AG10803 (cell line): ENCODE measurements around the gene FLVCR2.

Experiments used
- DNase-seq: peaks from one replicate; pipeline ENCODE4 v3.0.0; 2010; ENCODE audit warnings: low read depth
- H3K4me3 ChIP-seq: 2 replicates; pipeline ENCODE4 v1.5.1; 2011; ENCODE audit warnings: mild to moderate bottlenecking, low read length, control low read depth
- CTCF ChIP-seq: conservative IDR thresholded peaks from 2 replicates; pipeline ENCODE4 v1.5.1; 2011; ENCODE audit warnings: mild to moderate bottlenecking, low read length, control low read depth, inconsistent platforms

FLVCR2 gene

GRCh38 chr14:75539162-75539560, 39.3 kb upstream of the FLVCR2 start:
- TF ChIP-seq CTCF = no peak
- no peak overlapping the region for H3K4me3 ChIP-seq
- no peak for DNase-seq

GRCh38 chr14:75539561-75540478, 38.6 kb upstream of the FLVCR2 start:
- no peak for DNase-seq
- H3K4me3 ChIP-seq = no peak overlapping the region
- TF ChIP-seq CTCF = no peak

GRCh38 chr14:75540479-75540851, 38.0 kb upstream of the FLVCR2 start:
- no peak for TF ChIP-seq CTCF
- no peak overlapping the region for H3K4me3 ChIP-seq
- DNase-seq = no peak

- H3K4me3 ChIP-seq = no peak overlapping the region
- TF ChIP-seq CTCF = no peak
- DNase-seq = peak; percentile 12
Observed at GRCh38 chr14:75542588-75543091, 35.8 kb upstream of the FLVCR2 start.

- no peak overlapping the region for H3K4me3 ChIP-seq
- TF ChIP-seq CTCF = no peak
Observed at GRCh38 chr14:75543253-75543652, 35.2 kb upstream of the FLVCR2 start.

GRCh38 chr14:75543786-75544185, 34.6 kb upstream of the FLVCR2 start:
- DNase-seq = no peak
- H3K4me3 ChIP-seq = no peak overlapping the region
- TF ChIP-seq CTCF = no peak

More at GRCh38 chr14:75543253-75543652, 35.2 kb upstream of the FLVCR2 start:
- DNase-seq = no peak

- DNase-seq = no peak
- no peak overlapping the region for H3K4me3 ChIP-seq
- TF ChIP-seq CTCF = no peak
Observed at GRCh38 chr14:75545907-75546306, 32.5 kb upstream of the FLVCR2 start.
